ENCODE measurements around the gene ADAMTS14.

ADAMTS14 gene

GRCh38 chr10:70723771-70724170, 51.5 kb downstream of the ADAMTS14 start:
- no peak for TF ChIP-seq CTCF (IDR thresholded peaks at IDR 0.05; ENCODE audit: extremely low read depth, missing control alignments)
- DNase-seq (ENCODE audit: low spot score): no peak

GRCh38 chr10:70726909-70727495, 54.7 kb downstream of the ADAMTS14 start:
- TF ChIP-seq CTCF (IDR thresholded peaks at IDR 0.05; ENCODE audit: extremely low read depth, missing control alignments): no peak

GRCh38 chr10:70728328-70728727, 56.0 kb downstream of the ADAMTS14 start:
- DNase-seq (ENCODE audit: low spot score): no peak
- TF ChIP-seq CTCF (IDR thresholded peaks at IDR 0.05; ENCODE audit: extremely low read depth, missing control alignments): no peak

More at GRCh38 chr10:70726909-70727495, 54.7 kb downstream of the ADAMTS14 start:
- no peak for DNase-seq (ENCODE audit: low spot score)

GRCh38 chr10:70729763-70730357, 57.6 kb downstream of the ADAMTS14 start:
- DNase-seq (ENCODE audit: low spot score): no peak
- TF ChIP-seq CTCF (IDR thresholded peaks at IDR 0.05; ENCODE audit: extremely low read depth, missing control alignments): no peak

- DNase-seq (ENCODE audit: low spot score): no peak
- TF ChIP-seq CTCF (IDR thresholded peaks at IDR 0.05; ENCODE audit: extremely low read depth, missing control alignments): no peak
Observed at GRCh38 chr10:70730955-70731354, 58.6 kb downstream of the ADAMTS14 start.

- TF ChIP-seq CTCF (IDR thresholded peaks at IDR 0.05; ENCODE audit: extremely low read depth, missing control alignments): no peak
- DNase-seq (ENCODE audit: low spot score): no peak
Observed at GRCh38 chr10:70732569-70732968, 60.3 kb downstream of the ADAMTS14 start.

GRCh38 chr10:70733051-70733450, 60.7 kb downstream of the ADAMTS14 start:
- no peak for DNase-seq (ENCODE audit: low spot score)
- no peak for TF ChIP-seq CTCF (IDR thresholded peaks at IDR 0.05; ENCODE audit: extremely low read depth, missing control alignments)
